OCI-LY7 (cell line): ENCODE results near the gene KPNA1. TPM values are rescaled to one million over a fixed set of nuclear protein-coding genes. Genes with fewer than 3 reads are reported as not detected.

Source experiments
- BruUV-seq: library from RNA; stranded (reverse); fragments of 400-500 nt; replicated peaks from 2 replicates; lab custom pipeline; 2021; lab: Mats Ljungman, UMichigan
- CTCF ChIA-PET: fragments of 300-600 bp; sonication (Branson Sonifier 250); formaldehyde crosslinking; loops from one replicate; lab custom pipeline; 2022; ENCODE audit warnings: antibody characterized with exemption; ENCODE audit not compliant: unreplicated experiment; lab: Charles Lee
- POLR2A ChIA-PET: fragments of 300-600 bp; sonication (Branson Sonifier 250); formaldehyde crosslinking; loops from one replicate; lab custom pipeline; 2022; ENCODE audit warnings: antibody characterized with exemption; lab: Charles Lee
- DNase-seq: peaks from one replicate; pipeline ENCODE4 v3.0.0-alpha.2; 2015; ENCODE audit warnings: low spot score
- H2AFZ ChIP-seq: fragments of 200-600 bp; sonication (generic), shearing (Covaris generic); 2 replicates; pipeline ENCODE4 v1.6.1; 2014; ENCODE audit warnings: mild to moderate bottlenecking, antibody characterized with exemption, low read length, moderate library complexity
- H3K27ac ChIP-seq: fragments of 200-600 bp; sonication (generic); 2 replicates; pipeline ENCODE4 v1.5.1; 2014; ENCODE audit warnings: mixed run types, low read depth, mild to moderate bottlenecking, moderate library complexity, low read length, inconsistent platforms; ENCODE audit not compliant: poor library complexity, severe bottlenecking
- H3K36me3 ChIP-seq: fragments of 200-600 bp; sonication (generic); 2 replicates; pipeline ENCODE4 v1.6.1; 2014; ENCODE audit warnings: mild to moderate bottlenecking, antibody characterized with exemption, low read length, moderate library complexity, mixed read lengths; ENCODE audit not compliant: insufficient read depth
- H3K4me1 ChIP-seq: fragments of 200-600 bp; sonication (generic); 2 replicates; pipeline ENCODE4 v1.5.1; 2014; ENCODE audit warnings: mild to moderate bottlenecking, low read length; ENCODE audit not compliant: insufficient read depth, poor library complexity, severe bottlenecking
- H3K4me2 ChIP-seq: fragments of 200-600 bp; sonication (generic); 2 replicates; pipeline ENCODE4 v1.6.1; 2014; ENCODE audit warnings: mild to moderate bottlenecking, low read length
- H3K4me3 ChIP-seq: fragments of 200-600 bp; sonication (generic); 2 replicates; pipeline ENCODE4 v1.5.1; 2014; ENCODE audit warnings: mild to moderate bottlenecking, low read depth, low read length; ENCODE audit not compliant: poor library complexity, severe bottlenecking
- H3K79me2 ChIP-seq: fragments of 200-600 bp; sonication (generic); 2 replicates; pipeline ENCODE4 v1.6.1; 2016; ENCODE audit warnings: low read depth, mild to moderate bottlenecking, low read length, moderate library complexity, mixed read lengths; ENCODE audit not compliant: insufficient read depth
- H3K9me2 ChIP-seq: fragments of 200-600 bp; sonication (generic); 2 replicates; pipeline ENCODE4 v1.6.1; 2016; ENCODE audit warnings: mild to moderate bottlenecking, low read length, mixed read lengths; ENCODE audit not compliant: insufficient read depth
- H3K9me3 ChIP-seq: fragments of 200-600 bp; sonication (generic); 2 replicates; pipeline ENCODE4 v1.6.1; 2014; ENCODE audit warnings: mild to moderate bottlenecking, mixed run types, low read length, mixed read lengths
- H4K20me1 ChIP-seq: fragments of 200-600 bp; sonication (generic); 2 replicates; pipeline ENCODE4 v1.6.1; 2014; ENCODE audit warnings: mild to moderate bottlenecking, antibody characterized with exemption, low read length, moderate library complexity, mixed read lengths; ENCODE audit not compliant: insufficient read depth
- EZH2phosphoT487 ChIP-seq: fragments of 200-600 bp; sonication (generic); IDR thresholded peaks from 2 replicates; pipeline ENCODE4 v1.6.1; 2018; ENCODE audit warnings: low read depth, borderline replicate concordance, mild to moderate bottlenecking, mixed run types, antibody characterized with exemption, low read length, moderate library complexity, mixed read lengths
- intact Hi-C: fragments of 100-400 bp; cut with micrococcal nuclease; formaldehyde crosslinking; loops from one replicate; pipeline ENCODE4 v1.10.0; 2022; ENCODE audit not compliant: unreplicated experiment
- total RNA-seq, 2 experiments: library from RNA; depleted of rRNA in 1 of 2; stranded (reverse); fragments of >200 nt in 1 of 2; shearing (Covaris generic) in 1 of 2; gene quantifications; 2 replicates each; pipeline ENCODE4 v1.2.3, GENCODE V29; 2014 to 2022
- TF ChIP-seq, protein P1 (sequence below): fragments of 200-600 bp; sonication (generic); conservative IDR thresholded peaks from 2 replicates; pipeline ENCODE4 v1.5.1; 2014; ENCODE audit warnings: mild to moderate bottlenecking, antibody characterized with exemption, low read length, moderate library complexity, mixed read lengths

The KPNA1 gene
- total RNA-seq, 2 experiments from 2014 or later, result 20.0 to 77.5 TPM

DNA sequence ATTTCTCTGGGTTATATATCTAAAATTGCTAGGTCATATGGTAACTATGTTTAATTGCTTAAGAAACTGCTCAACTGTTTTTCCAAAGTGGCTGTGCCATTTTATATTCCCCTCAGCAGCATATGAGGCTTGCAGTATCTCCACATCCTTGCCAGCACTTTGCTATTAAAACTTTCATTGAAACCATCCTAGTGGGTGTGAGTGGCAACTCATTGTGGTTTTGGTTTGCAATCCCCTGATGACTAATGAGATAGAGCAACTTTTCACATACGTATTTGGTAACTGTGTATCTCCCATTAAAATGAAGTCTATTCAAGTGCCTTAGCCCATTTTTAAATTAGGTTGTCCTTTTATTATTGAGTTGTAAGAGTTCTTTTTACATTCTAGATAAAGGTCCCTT lies 17.3 kb downstream of the KPNA1 start:
- Histone ChIP-seq H3K4me1 (no peaks in the 10 kb centered on the region), H3K27ac (no peak overlapping the region), H3K9me2 (no peaks in the 10 kb centered on the region), H4K20me1 (peaks cover 17% of the 10 kb centered on the region; the same call in 1 of the 2 replicates), H3K36me3 (peaks cover 52% of the 10 kb centered on the region), H3K9me3 (no peaks in the 10 kb centered on the region), H3K4me3 (no peak overlapping the region), H2AFZ (no peak overlapping the region), H3K79me2 (peaks cover 61% of the 10 kb centered on the region), H3K4me2 (no peak overlapping the region)
- TF ChIP-seq, protein P1, sequence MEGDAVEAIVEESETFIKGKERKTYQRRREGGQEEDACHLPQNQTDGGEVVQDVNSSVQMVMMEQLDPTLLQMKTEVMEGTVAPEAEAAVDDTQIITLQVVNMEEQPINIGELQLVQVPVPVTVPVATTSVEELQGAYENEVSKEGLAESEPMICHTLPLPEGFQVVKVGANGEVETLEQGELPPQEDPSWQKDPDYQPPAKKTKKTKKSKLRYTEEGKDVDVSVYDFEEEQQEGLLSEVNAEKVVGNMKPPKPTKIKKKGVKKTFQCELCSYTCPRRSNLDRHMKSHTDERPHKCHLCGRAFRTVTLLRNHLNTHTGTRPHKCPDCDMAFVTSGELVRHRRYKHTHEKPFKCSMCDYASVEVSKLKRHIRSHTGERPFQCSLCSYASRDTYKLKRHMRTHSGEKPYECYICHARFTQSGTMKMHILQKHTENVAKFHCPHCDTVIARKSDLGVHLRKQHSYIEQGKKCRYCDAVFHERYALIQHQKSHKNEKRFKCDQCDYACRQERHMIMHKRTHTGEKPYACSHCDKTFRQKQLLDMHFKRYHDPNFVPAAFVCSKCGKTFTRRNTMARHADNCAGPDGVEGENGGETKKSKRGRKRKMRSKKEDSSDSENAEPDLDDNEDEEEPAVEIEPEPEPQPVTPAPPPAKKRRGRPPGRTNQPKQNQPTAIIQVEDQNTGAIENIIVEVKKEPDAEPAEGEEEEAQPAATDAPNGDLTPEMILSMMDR, result no peak
- no peak for TF ChIP-seq EZH2phosphoT487
- DNase-seq, result no peak
- no TSS peak for BruUV-seq
- POLR2A ChIA-PET, result interaction anchor here (1.0 kb wide), 1 partner anchor 108 kb away, joined by 3 read pairs; no protein-coding TSS in a partner anchor
- intact Hi-C loops, result no loop called here
- CTCF ChIA-PET, result no interaction called here

DNA sequence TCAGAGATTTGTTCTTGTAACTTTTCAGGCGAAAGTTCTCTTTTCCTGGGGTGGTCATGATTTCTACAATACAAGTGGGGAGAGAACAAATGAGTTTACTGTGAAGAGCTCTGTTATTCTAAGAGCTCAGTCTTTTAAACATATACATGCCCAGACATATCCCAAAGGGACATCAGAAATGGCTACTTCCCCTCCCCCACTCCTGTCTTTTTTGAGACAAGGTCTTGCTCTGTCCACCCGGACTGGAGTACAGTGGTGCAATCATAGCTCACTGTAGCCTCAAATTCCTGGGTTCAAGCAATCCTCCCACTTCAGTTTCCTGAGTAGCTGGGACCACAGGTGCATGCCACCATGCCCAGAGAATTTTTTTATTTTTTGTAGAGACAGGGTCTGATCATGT lies 18.2 kb downstream of the KPNA1 start:
- Histone ChIP-seq H3K27ac (no peak overlapping the region), H2AFZ (no peak overlapping the region), H3K4me3 (no peak overlapping the region), H3K4me2 (no peak overlapping the region), H3K4me1 (no peaks in the 10 kb centered on the region), H3K9me3 (no peaks in the 10 kb centered on the region), H4K20me1 (peaks cover 9% of the 10 kb centered on the region; the same call in 1 of the 2 replicates), H3K36me3 (peaks cover 59% of the 10 kb centered on the region), H3K79me2 (peaks cover 52% of the 10 kb centered on the region), H3K9me2 (no peaks in the 10 kb centered on the region)
- DNase-seq, result no peak
- TF ChIP-seq EZH2phosphoT487, result no peak
- TF ChIP-seq, protein P1, result no peak
- ChIA-PET CTCF (no interaction called here), POLR2A (interaction anchor here (0.7 to 1.0 kb wide), 2 partner anchors 25 to 107 kb away, joined by 3 to 4 read pairs; no protein-coding TSS in a partner anchor)
- intact Hi-C loops, result no loop called here
- BruUV-seq, result no TSS peak

- no TSS peak for BruUV-seq
- Histone ChIP-seq H3K4me1 (no peaks in the 10 kb centered on the region), H4K20me1 (peaks cover 11% of the 10 kb centered on the region), H3K27ac (no peak overlapping the region), H3K36me3 (peaks cover 76% of the 10 kb centered on the region), H2AFZ (no peak overlapping the region), H3K79me2 (peaks cover 21% of the 10 kb centered on the region), H3K9me2 (no peaks in the 10 kb centered on the region), H3K4me3 (no peak overlapping the region), H3K9me3 (no peaks in the 10 kb centered on the region), H3K4me2 (no peak overlapping the region)
- DNase-seq, result no peak
- no peak for TF ChIP-seq EZH2phosphoT487
- TF ChIP-seq, protein P1, result no peak
- POLR2A ChIA-PET, result interaction anchor here (0.7 to 1.2 kb wide), 3 partner anchors 11 to 467 kb away, joined by 3 to 4 read pairs (median 4); no protein-coding TSS in a partner anchor
- intact Hi-C loops, result no loop called here
- CTCF ChIA-PET, result no interaction called here
These were observed 21.4 kb downstream of the KPNA1 start for GRCh38 chr3:122493296-122493695.
